ENCODE results near the gene TRIM33. TPM values are rescaled to one million over a fixed set of nuclear protein-coding genes. Genes with fewer than 3 reads are reported as not detected.

The TRIM33 gene
- total RNA-seq, 1 experiment from 2014 or later, result 38.7 TPM

DNA sequence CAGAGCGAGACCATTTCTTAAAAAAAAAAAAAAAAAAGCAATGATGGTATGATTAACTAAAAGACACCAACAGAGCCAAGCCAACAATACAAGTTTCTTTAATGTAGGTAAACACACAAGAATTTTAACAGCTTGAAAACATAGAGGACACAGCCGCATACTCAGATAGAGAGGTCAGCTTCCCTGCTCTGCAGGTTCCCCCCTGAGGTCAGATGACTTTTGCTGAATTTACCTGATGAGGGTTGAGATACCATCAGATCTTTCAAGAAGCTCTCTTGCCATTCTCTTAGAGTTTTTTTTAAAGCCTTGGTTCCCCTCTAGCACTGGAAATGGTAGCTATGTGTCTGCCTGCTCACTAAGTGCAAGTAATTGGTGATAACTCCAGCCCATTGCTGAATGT, 39.3 kb upstream of the TRIM33 start:
- Histone ChIP-seq H3K4me3 (no peak overlapping the region), H3K4me2 (no peak overlapping the region), H2AFZ (no peak overlapping the region), H3K36me3 (ENCODE audit: low read depth) (no peaks in the 10 kb centered on the region), H3K4me1 (replicated peaks; ENCODE audit: insufficient read depth) (0 out of 2 replicates have a peak, but pooled peaks cover 3% of the 10 kb centered on the region), H3F3A (ENCODE audit: insufficient read depth, low read depth) (no peaks in the 10 kb centered on the region; the same call in 1 of the 2 replicates), H3K9me3 (ENCODE audit: insufficient read depth, low read depth) (no peaks in the 10 kb centered on the region), H3K9me2 (ENCODE audit: insufficient read depth) (no peaks in the 10 kb centered on the region), H3K27me3 (ENCODE audit: insufficient read depth, low read depth) (no peaks in the 10 kb centered on the region), H4K20me1 (ENCODE audit: insufficient read depth) (no peaks in the 10 kb centered on the region), H3K27ac (no peak overlapping the region), H3K79me2 (ENCODE audit: low read depth) (no peaks in the 10 kb centered on the region)
- no TSS peak for BruUV-seq (replicated peaks)
- ChIA-PET CTCF (no interaction called here), POLR2A (ENCODE audit: unreplicated experiment) (no interaction called here)
- intact Hi-C loops (cut with micrococcal nuclease; ENCODE audit: unreplicated experiment), result loop anchor here (10.0 kb wide), 1 partner anchor 106 kb away; no protein-coding TSS in a partner anchor
- no peak for DNase-seq
- TF ChIP-seq, protein P1, sequence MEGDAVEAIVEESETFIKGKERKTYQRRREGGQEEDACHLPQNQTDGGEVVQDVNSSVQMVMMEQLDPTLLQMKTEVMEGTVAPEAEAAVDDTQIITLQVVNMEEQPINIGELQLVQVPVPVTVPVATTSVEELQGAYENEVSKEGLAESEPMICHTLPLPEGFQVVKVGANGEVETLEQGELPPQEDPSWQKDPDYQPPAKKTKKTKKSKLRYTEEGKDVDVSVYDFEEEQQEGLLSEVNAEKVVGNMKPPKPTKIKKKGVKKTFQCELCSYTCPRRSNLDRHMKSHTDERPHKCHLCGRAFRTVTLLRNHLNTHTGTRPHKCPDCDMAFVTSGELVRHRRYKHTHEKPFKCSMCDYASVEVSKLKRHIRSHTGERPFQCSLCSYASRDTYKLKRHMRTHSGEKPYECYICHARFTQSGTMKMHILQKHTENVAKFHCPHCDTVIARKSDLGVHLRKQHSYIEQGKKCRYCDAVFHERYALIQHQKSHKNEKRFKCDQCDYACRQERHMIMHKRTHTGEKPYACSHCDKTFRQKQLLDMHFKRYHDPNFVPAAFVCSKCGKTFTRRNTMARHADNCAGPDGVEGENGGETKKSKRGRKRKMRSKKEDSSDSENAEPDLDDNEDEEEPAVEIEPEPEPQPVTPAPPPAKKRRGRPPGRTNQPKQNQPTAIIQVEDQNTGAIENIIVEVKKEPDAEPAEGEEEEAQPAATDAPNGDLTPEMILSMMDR (conservative IDR thresholded peaks at IDR 0.05), result no peak

DNA sequence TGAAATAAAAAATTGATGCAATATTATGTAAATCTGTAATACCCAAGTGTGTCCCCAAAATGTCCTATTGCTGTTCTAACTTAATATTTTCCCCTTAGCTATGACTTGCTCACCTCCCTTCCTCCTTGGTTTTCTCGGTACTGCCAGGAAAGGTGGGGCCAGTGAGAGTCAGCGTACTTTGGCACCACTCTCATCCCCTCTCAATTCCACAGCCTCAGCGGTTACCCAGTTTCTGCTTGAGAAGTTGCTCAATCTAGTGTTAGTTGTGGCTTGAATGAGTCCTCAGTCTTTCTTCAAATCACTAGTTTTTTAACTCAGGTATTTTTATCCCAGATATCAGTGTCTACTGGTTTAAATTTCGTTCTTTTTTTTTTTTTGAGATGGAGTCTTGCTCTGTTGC, 38.1 kb upstream of the TRIM33 start:
- Histone ChIP-seq H3F3A (ENCODE audit: insufficient read depth, low read depth) (no peaks in the 10 kb centered on the region; the same call in 1 of the 2 replicates), H3K4me3 (no peak overlapping the region), H2AFZ (no peak overlapping the region), H3K79me2 (ENCODE audit: low read depth) (no peaks in the 10 kb centered on the region), H3K27ac (no peak overlapping the region), H4K20me1 (ENCODE audit: insufficient read depth) (no peaks in the 10 kb centered on the region), H3K4me2 (no peak overlapping the region), H3K4me1 (replicated peaks; ENCODE audit: insufficient read depth) (0 out of 2 replicates have a peak, but pooled peaks cover 6% of the 10 kb centered on the region), H3K9me3 (ENCODE audit: insufficient read depth, low read depth) (no peaks in the 10 kb centered on the region), H3K27me3 (ENCODE audit: insufficient read depth, low read depth) (no peaks in the 10 kb centered on the region), H3K36me3 (ENCODE audit: low read depth) (no peaks in the 10 kb centered on the region), H3K9me2 (ENCODE audit: insufficient read depth) (no peaks in the 10 kb centered on the region)
- POLR2A ChIA-PET (ENCODE audit: unreplicated experiment), result no interaction called here
- BruUV-seq (replicated peaks), result no TSS peak
- TF ChIP-seq, protein P1 (conservative IDR thresholded peaks at IDR 0.05), result no peak
- TF ChIP-seq EZH2 (IDR thresholded peaks at IDR 0.05; ENCODE audit: low read depth), result no peak
- intact Hi-C loops (cut with micrococcal nuclease; ENCODE audit: unreplicated experiment), result no loop called here
- DNase-seq, result no peak
- CTCF ChIA-PET, result no interaction called here

DNA sequence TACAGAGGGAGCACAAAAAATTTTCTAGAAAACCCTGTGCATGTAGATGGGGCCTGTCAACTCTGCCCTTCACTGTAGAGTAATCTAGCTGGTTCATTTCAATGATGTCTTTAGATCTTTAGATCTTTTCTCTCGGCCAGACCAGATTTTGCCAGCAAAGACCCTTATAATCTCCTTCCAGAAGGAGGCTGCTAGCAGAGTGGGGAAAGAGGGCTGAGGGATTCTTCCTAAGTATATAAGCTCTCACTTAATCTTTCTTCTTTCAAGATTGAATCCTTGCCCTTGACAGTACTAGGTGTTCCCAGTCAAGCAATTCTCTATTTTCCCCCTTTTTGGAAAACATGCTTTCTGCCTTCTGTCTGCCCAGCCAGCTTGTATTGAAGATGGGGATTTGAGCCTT, 36.1 kb upstream of the TRIM33 start:
- no peaks in the 10 kb centered on the region for H3K27me3 ChIP-seq (ENCODE audit: insufficient read depth, low read depth)
- H3K4me1 ChIP-seq (replicated peaks; ENCODE audit: insufficient read depth), result 0 out of 2 replicates have a peak, but pooled peaks cover 6% of the 10 kb centered on the region
- POLR2A ChIA-PET (ENCODE audit: unreplicated experiment), result no interaction called here
- no peaks in the 10 kb centered on the region for H3K9me2 ChIP-seq (ENCODE audit: insufficient read depth)
- no peak overlapping the region for H3K27ac ChIP-seq
- intact Hi-C loops (cut with micrococcal nuclease; ENCODE audit: unreplicated experiment), result no loop called here
- DNase-seq, result no peak
- no peak overlapping the region for H3K4me2 ChIP-seq
- no peak for TF ChIP-seq EZH2 (IDR thresholded peaks at IDR 0.05; ENCODE audit: low read depth)
- no peaks in the 10 kb centered on the region for H3K79me2 ChIP-seq (ENCODE audit: low read depth)
- H4K20me1 ChIP-seq (ENCODE audit: insufficient read depth), result no peaks in the 10 kb centered on the region
- no peak overlapping the region for H2AFZ ChIP-seq
- H3K9me3 ChIP-seq (ENCODE audit: insufficient read depth, low read depth), result no peaks in the 10 kb centered on the region
- no peaks in the 10 kb centered on the region for H3K36me3 ChIP-seq (ENCODE audit: low read depth)
- BruUV-seq (replicated peaks), result no TSS peak
- no peaks in the 10 kb centered on the region; the same call in 1 of the 2 replicates for H3F3A ChIP-seq (ENCODE audit: insufficient read depth, low read depth)
- CTCF ChIA-PET, result no interaction called here
- H3K4me3 ChIP-seq, result no peak overlapping the region

DNA sequence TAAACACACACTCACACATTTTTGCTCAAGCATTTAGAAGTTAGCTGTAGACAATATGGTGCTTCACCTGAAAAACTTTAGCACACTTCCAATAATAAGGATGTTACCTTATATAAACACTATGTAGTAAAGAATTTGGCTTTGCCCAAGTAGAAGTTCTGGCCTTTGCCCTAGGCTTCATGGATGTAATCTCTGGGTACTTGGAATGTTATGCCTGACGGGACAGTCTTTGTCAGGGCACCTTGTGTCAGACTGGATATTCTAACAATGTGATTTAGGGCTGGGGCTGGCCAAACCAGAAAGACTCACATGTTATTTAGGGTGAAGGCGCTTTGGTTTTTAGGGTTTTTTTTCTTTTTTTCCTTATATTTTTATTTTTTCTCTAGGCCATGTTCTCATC, 34.8 kb upstream of the TRIM33 start:
- Histone ChIP-seq H3K27me3 (ENCODE audit: insufficient read depth, low read depth) (no peaks in the 10 kb centered on the region), H3F3A (ENCODE audit: insufficient read depth, low read depth) (peaks cover 4% of the 10 kb centered on the region), H3K9me3 (ENCODE audit: insufficient read depth, low read depth) (no peaks in the 10 kb centered on the region), H3K27ac (no peak overlapping the region), H3K4me2 (no peak overlapping the region), H3K4me3 (no peak overlapping the region), H3K36me3 (ENCODE audit: low read depth) (no peaks in the 10 kb centered on the region), H2AFZ (no peak overlapping the region), H3K79me2 (ENCODE audit: low read depth) (no peaks in the 10 kb centered on the region), H4K20me1 (ENCODE audit: insufficient read depth) (no peaks in the 10 kb centered on the region), H3K9me2 (ENCODE audit: insufficient read depth) (no peaks in the 10 kb centered on the region), H3K4me1 (replicated peaks; ENCODE audit: insufficient read depth) (peaks cover 14% of the 10 kb centered on the region)
- TF ChIP-seq, protein P1 (conservative IDR thresholded peaks at IDR 0.05), result no peak
- TF ChIP-seq EZH2 (IDR thresholded peaks at IDR 0.05; ENCODE audit: low read depth), result no peak
- ChIA-PET POLR2A (ENCODE audit: unreplicated experiment) (no interaction called here), CTCF (no interaction called here)
- no peak for DNase-seq
- no TSS peak for BruUV-seq (replicated peaks)
- intact Hi-C loops (cut with micrococcal nuclease; ENCODE audit: unreplicated experiment), result loop anchor here (1.0 kb wide), 1 partner anchor 20 kb away; no protein-coding TSS in a partner anchor

All from PC-9 (cell line).